Measurements from ENCODE around the gene KRAS. TPM values are rescaled to one million over a fixed set of nuclear protein-coding genes. Genes with fewer than 3 reads are reported as not detected.

The KRAS gene
- total RNA-seq, 1 donor from 2014 or later, result 10.8 TPM

DNA sequence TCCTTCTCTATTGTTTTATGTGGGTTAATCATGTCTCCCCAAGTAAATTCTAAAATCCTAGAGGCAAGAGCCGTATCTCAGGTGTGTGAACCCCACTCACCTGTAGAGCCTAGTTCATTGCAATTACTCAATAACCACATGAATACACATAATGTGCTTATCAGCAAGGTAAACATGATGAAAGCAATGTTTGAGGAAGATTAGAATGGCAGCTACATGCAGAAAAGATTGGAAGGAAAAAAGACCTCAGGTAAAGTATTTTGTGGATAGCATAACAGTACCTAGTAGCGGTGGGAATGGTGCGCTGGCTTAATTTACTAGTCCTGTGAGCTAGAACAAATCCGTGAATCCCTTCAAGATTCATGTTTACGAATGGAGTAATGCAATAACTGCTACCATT is 5.3 kb upstream of the KRAS start:
- H3K27ac ChIP-seq (replicated peaks), result no peak overlapping the region
- TF ChIP-seq, protein P1, sequence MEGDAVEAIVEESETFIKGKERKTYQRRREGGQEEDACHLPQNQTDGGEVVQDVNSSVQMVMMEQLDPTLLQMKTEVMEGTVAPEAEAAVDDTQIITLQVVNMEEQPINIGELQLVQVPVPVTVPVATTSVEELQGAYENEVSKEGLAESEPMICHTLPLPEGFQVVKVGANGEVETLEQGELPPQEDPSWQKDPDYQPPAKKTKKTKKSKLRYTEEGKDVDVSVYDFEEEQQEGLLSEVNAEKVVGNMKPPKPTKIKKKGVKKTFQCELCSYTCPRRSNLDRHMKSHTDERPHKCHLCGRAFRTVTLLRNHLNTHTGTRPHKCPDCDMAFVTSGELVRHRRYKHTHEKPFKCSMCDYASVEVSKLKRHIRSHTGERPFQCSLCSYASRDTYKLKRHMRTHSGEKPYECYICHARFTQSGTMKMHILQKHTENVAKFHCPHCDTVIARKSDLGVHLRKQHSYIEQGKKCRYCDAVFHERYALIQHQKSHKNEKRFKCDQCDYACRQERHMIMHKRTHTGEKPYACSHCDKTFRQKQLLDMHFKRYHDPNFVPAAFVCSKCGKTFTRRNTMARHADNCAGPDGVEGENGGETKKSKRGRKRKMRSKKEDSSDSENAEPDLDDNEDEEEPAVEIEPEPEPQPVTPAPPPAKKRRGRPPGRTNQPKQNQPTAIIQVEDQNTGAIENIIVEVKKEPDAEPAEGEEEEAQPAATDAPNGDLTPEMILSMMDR (IDR thresholded peaks at IDR 0.05; ENCODE audit: borderline replicate concordance), result no peak
- no peak for DNase-seq
- no peaks in the 10 kb centered on the region for H3K27me3 ChIP-seq (ENCODE audit: low read depth)
- H3K4me3 ChIP-seq, result no peak overlapping the region
- peaks cover 9% of the 10 kb centered on the region for H3K4me1 ChIP-seq
- no peaks in the 10 kb centered on the region for H3K36me3 ChIP-seq
- H3K9me3 ChIP-seq (replicated peaks), result no peaks in the 10 kb centered on the region
- intact Hi-C loops (cut with micrococcal nuclease), result no loop called here

DNA sequence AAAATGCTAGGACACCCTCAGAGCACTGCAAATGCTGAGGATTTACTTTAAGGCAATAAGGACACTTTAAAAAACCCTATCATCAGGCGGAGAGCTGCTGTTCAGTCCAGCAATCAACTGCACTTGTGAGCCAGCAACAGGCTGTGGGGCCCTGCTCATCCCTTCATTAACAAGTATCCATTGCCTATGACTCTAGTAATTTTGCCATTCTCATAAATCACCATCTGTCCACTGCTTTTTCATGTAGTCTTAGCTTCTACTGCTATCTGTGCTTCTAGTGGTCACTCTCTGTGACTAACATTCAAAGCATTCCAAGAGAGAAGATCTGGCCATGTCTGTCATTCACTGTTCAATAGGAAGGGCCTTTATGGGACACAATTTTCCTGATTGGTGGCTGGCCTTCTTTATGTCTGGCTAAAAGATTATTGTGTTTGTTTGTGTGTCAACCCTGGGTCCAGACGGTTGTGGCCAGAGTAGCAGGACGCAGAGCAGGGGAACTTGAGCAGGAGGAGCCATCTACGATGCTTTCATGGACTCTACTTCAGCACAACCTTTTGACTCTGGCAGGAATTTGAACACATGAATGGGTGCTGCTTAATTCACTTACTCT is 3.6 kb upstream of the KRAS start:
- DNase-seq, result no peak
- H3K27me3 ChIP-seq (ENCODE audit: low read depth), result no peaks in the 10 kb centered on the region
- TF ChIP-seq, protein P1 (IDR thresholded peaks at IDR 0.05; ENCODE audit: borderline replicate concordance), result no peak
- peaks cover 22% of the 10 kb centered on the region for H3K4me1 ChIP-seq
- H3K4me3 ChIP-seq, result no peak overlapping the region
- H3K9me3 ChIP-seq (replicated peaks), result no peaks in the 10 kb centered on the region
- H3K27ac ChIP-seq (replicated peaks), result no peak overlapping the region
- no peaks in the 10 kb centered on the region for H3K36me3 ChIP-seq
- intact Hi-C loops (cut with micrococcal nuclease), result no loop called here

DNA sequence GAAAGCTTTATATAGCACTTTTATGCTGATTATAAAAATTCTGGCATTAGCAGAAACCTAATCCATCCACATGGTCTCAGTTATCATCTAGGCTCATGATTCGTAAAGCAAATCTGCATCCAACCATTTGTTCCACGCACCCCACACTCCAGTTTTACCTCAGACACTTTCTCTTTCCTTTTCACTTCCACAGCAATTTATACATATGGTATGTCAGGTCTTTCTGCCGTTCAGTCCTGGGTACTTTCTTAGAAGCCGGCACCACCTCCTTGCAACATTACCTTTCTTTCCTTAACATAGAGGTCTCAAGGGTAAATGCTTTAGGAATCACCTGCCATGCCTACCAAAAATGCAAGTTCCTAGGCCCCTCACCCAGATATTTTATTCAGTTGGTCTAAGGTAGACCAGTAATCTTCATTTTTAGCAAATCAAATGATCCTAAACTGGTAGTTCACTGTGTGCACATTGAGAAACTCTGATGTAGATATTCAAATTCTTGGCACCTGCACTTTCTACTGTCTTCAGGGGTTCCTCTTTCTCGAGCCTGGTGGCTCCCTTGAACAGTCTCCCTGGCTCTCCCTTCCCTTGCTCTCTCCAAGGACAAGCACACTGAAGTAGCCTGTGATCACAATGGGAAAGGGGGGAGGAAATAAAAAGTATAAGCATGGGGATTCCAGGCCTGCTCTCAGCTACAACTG is 2.8 kb upstream of the KRAS start:
- TF ChIP-seq, protein P1 (IDR thresholded peaks at IDR 0.05; ENCODE audit: borderline replicate concordance), result no peak
- Histone ChIP-seq H3K27me3 (ENCODE audit: low read depth) (no peaks in the 10 kb centered on the region), H3K9me3 (replicated peaks) (no peaks in the 10 kb centered on the region), H3K27ac (replicated peaks) (no peak overlapping the region), H3K4me1 (peaks cover 31% of the 10 kb centered on the region), H3K36me3 (no peaks in the 10 kb centered on the region), H3K4me3 (no peak overlapping the region)
- intact Hi-C loops (cut with micrococcal nuclease), result no loop called here
- no peak for DNase-seq

DNA sequence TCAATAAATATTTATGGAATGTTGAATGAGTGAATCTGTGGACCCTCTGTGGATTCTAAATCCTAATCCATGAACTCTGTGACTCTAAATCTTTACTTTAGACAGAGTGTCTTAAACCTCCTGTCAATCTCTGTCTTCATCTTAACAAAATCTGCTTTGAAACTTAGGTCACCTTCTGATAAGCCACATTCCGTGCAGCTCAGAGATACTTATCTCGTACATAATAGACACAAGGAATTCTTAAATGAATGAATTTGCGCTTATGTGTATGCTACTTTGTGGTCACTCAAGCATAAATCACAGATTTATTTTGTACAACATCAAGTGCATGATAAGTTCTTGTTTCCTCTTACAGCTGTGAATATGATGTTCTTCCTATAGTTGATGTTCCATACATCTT is 2.2 kb upstream of the KRAS start:
- TF ChIP-seq, protein P1 (IDR thresholded peaks at IDR 0.05; ENCODE audit: borderline replicate concordance), result no peak
- H3K4me3 ChIP-seq, result no peak overlapping the region
- peaks cover 31% of the 10 kb centered on the region for H3K4me1 ChIP-seq
- H3K27me3 ChIP-seq (ENCODE audit: low read depth), result no peaks in the 10 kb centered on the region
- intact Hi-C loops (cut with micrococcal nuclease), result no loop called here
- H3K9me3 ChIP-seq (replicated peaks), result no peaks in the 10 kb centered on the region
- DNase-seq, result no peak
- H3K27ac ChIP-seq (replicated peaks), result no peak overlapping the region
- H3K36me3 ChIP-seq, result no peaks in the 10 kb centered on the region

DNA sequence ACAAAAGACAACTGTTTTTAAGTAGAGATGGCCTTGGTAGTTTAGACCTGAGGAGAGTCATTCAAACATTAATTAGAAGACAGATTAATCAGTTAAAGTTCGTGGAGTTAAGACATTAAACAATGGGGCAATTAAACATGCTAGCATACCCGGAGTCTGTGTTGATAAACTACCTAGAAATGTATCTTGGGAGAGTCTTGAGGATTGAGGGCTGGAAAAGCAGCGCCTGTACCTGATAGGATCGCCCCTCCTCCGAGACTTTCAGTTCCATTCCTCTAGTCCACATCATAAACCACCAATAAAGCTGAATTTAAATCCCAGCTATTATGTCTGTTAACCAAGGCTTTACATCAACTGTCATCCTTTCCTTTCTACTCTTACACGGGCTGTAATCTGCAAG is 1.0 kb upstream of the KRAS start:
- no peaks in the 10 kb centered on the region for H3K36me3 ChIP-seq
- H3K4me1 ChIP-seq, result peaks cover 31% of the 10 kb centered on the region
- H3K4me3 ChIP-seq, result peak overlapping the region; percentile 95
- intact Hi-C loops (cut with micrococcal nuclease), result no loop called here
- TF ChIP-seq, protein P1 (IDR thresholded peaks at IDR 0.05; ENCODE audit: borderline replicate concordance), result no peak
- DNase-seq, result no peak
- no peaks in the 10 kb centered on the region for H3K27me3 ChIP-seq (ENCODE audit: low read depth)
- peak overlapping the region; percentile 96 for H3K27ac ChIP-seq (replicated peaks)
- H3K9me3 ChIP-seq (replicated peaks), result no peaks in the 10 kb centered on the region

All from left ventricle myocardium inferior (tissue), 1 donor.